HG02759 (cell line): ENCODE data around the gene SSPN.

Experiments used
- ATAC-seq: cut with Tn5 transposase; IDR thresholded peaks from one replicate; pipeline ENCODE4 v1.9.1; 2021; ENCODE audit warnings: mild to moderate bottlenecking, moderate library complexity; ENCODE audit not compliant: unreplicated experiment

The SSPN gene

DNA sequence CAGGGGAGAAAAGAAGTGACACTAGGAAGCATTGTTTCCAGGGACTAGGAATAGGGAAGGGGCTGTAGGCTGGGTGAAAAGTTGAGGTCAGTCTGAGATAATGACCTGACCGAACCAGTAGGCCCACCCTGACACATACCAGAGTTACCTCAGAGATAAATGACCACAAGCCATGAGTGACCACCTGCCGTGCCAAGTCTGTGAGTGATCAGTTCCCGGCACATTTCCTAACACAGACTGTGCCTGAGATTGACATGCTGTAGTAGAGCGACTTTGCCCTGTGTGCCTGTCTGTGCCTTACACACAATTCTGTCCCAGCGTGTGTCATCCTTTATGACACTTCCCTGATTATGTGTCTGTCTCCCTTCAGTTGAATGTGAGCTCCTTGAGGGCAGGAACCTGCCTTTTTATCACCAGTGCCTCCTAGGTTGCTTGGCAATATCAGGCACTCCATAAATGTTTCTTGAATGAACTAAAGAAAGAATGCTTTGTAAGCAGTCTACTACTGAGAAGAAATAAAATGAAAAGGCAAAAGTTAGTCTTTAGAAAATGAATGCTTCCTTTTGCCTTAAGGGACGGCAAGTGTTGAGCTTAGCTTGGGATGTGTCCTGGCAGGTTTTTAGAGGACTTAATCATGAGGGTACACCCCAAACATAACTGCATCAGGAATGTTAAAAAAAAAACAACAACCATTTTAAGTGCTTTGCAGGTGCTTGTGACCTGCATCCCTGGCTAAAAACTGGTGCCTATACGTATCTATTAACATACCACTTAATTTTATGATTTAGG, 9.6 kb upstream of the SSPN start:
- ATAC-seq, result no peak

DNA sequence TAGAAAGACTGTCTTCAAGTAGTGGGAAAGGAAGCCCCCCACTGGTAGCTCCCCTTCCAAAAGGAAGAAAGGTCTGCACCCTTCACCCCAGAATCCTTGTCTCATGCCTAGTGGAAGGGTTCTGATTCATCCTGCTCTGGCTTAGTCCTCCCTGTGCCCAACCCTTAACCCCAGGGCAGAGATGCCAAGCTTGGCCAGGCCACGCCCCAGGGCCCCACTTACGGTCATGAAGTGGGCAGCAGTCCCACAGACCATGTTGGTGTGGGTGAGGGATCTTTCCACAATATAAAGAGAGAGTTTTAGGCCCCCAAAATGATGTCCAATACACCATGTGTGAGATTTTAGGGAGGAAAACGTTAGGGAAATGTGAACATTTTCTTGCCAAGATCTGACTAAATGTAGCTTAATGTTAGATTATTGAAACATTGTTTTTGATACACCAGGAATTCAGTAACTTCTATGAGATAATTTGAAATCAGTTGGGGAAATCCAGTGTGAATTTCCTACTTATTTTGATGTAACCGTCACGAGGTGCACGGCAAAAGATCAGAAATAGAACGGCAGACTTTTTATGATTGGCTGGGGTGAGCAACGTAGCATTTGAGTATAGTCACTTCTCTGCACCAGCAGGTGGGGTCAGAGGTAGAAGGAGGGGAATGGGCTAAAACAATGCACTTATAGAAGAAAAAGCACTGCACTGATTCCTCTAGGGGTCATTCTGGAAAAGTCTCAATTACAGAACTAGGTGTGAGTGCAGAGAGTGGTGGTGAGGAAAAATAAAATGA, 8.2 kb upstream of the SSPN start:
- no peak for ATAC-seq

DNA sequence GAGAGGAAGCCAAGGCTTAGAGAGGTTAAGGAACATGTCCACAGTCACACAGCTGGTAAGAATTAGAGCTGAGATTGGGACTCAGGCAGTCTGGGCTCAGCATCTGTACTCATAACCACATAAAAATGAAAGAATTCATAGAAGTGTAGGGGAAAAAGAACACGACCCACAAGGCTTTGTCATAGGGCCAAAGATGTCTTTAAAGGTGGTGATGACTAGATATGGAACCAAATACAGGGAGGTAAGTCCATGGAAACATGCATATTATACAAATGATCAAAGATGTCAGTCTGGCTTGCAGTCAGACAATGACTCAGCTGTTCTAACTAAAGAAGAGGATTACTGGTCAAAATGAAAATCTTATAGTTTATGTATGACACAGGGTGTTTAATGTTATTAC, 7.2 kb upstream of the SSPN start:
- ATAC-seq, result no peak

DNA sequence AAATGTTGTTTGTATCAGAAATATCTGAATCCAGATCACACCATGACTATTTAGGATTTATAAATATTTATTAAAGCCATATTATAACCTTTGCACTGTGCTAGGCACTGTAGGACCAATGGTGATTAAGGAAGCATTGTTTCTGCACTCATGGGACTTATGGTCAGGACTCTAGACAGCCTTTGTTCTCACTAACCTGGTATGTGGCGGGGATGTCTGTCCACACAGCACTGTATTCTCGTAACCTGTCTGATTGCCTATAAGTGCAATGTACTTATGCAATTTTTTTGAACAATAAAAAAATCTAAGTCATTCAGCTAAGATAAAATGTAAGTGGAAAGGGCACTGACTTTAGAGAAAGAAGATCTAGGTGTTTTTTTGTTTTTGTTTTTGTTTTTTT, 6.7 kb upstream of the SSPN start:
- ATAC-seq, result no peak

DNA sequence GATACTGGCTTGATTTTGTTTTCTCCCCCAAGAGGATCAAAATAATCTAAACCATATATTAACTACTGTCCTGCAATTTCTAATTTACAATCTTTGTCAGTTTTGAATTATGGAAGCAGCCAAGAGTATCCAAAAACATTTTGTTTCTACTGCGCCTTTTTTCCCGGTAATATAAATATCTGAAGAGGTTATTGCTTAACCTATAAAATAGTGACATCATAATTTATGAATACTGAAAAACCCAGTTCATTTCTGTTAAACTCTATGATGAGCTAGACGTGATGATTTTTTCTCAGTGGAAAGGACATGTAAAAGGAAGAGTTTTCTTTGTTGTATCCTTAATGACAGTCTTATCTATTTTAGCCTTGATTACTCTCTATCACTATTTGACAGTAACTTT, 3.2 kb upstream of the SSPN start:
- no peak for ATAC-seq

DNA sequence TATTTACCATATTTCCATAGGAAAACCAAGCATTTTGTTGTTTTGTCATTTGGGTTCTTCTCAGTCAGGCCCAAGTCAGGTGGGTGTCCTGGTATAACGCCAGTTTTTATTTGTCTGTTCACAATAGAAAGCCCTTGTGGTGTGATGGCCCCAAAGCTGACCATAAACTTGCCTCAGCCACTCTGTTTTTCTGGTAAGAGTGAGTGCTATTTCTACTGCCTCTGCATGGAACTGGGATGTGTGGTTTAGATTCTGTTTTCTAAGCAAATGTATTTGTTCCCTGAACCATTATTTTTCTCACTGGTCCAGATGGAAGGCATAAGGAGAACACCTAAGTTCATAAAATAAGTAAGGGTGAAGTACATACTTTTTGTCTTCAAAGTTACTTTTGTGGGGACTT, 1.8 kb upstream of the SSPN start:
- ATAC-seq, result no peak

DNA sequence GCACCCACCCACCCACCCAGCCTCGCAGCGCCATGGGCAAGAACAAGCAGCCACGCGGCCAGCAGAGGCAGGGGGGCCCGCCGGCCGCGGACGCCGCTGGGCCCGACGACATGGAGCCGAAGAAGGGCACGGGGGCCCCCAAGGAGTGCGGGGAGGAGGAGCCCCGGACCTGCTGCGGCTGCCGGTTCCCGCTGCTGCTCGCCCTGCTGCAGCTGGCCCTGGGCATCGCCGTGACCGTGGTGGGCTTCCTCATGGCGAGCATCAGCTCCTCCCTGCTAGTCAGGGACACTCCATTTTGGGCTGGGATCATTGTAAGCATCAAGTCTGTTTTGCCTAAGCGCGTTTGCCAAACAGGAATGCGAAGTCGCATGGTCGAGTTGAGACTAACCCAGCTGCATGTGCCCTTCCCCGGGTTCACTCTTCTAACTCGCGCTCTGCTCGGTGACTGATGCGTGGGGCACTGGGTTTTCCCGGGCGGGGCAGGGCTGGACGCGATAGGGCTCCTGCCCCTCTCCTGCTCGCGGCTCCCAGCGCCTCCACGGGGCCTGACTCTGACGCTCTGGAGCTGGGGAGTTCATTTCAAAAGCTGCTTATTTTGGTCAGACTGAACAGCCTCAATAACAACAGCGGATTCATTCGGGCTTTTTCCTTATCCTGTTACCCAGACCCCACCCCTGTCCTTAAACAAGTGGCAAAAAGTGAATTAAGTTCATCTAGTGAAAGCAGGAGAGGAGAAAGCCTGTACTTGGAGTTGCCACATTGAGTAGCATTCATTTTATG, 458 bp downstream of the SSPN start:
- ATAC-seq, result peak; percentile 58

DNA sequence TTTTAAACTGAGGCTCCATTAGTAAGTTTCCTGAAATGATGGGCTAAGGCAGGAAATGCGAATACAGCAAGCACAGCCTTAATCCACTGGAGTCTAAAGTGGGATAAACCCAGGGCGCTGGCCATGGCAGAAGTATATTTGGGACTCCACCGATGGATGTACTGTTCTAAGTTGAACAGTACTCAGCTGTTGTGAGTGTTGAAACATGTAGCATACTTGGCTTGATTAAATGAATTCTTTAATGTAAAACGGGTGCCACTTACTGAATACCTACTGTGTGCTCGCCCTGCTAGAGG, 996 bp downstream of the SSPN start:
- ATAC-seq, result no peak

DNA sequence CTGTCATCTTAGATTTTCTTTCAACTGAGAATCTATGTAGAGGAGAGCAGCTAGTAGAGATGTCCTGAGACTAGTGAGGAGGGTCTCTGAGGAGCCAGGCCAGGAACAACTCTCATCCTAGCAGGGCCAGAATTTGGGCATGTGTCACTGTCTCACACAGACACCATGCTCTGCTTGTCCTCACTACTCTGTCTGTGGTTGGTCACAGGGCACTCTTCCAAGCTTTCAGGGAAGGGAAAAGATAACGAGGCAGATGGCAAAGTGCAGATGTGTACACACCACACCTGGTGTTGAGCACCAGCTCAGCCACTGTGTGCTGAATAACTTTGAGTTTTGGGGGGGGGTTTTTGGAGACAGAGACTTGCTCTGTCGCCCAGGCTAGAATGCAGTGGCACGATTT, 2.5 kb downstream of the SSPN start:
- ATAC-seq, result no peak

DNA sequence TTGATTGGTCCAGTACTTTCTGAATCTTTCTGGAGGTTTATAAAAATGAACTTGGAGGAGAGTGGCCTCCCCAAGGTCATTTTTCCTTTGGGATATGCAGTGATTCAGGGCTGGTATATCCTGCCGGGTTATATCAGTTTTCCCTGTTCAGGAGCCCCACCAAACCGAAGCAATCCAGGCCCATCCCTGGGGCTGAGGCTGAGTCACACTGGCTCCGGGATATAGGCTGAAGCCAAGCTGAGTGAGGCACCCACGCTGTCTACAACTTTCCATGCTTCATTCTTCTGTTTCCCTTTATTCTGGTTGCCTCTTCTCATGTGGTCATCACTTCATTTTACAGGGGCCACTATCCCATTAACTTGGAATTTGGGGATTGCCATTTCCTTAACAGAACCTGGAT, 3.4 kb downstream of the SSPN start:
- ATAC-seq, result no peak

DNA sequence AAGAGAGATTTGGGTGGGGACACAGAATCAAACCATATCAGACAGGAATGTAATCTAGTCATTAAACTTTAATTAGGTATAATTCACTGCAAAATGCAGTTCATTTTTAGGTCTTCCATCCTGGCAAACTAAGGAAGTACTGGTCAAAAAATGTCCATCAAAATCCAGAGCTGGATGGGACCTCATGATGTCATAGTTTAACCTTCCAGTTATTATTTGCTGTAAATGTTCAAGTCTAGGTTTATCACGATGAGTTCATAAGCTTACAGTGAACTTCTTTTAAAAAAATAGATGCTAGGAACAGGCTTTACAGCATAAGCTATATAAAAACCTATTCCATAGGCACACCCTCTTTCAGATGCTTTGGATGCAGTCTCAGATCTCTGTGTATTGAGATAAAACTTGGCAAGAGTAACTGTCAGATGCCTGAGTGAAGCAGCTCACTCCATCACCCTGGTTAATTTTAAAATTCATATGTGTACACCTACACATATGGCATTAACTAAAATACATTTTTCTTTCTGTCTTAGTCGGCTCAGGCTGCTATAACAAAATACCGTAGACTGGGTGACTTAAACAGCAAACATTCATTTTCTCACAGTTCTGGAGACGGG, 7.9 kb downstream of the SSPN start:
- ATAC-seq, result no peak

DNA sequence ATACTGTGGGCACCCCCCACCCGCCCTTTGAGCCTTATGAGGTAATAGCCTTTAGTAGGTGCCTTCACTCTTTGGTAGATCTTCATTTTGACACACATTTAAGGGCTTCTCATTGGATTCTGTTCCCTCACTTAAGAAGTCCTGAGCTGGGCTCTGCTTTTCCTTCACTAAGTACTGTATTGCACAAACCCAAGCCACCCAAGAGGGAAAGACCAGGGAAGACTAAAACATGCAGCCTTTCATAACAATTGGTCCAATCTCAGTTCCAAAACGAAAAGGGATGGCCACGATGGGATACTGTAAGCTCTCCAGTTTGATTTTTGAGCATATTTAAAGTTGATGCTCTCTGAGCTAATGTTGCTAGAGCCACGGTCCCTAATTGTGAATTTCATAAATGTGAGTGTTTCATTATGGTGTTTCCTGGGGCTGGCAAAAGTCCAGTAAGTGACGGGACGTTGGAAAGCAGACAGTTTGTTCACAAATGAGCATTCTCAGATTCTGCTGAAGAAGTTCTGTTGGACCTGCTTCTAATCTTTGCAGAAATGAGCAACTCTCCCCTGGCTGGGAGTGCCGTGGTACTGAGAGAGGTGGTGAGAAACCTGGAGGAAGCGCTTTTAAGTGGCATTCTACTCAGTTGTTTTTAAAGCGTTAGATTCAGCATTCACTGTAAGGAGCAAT, 9.4 kb downstream of the SSPN start:
- no peak for ATAC-seq

DNA sequence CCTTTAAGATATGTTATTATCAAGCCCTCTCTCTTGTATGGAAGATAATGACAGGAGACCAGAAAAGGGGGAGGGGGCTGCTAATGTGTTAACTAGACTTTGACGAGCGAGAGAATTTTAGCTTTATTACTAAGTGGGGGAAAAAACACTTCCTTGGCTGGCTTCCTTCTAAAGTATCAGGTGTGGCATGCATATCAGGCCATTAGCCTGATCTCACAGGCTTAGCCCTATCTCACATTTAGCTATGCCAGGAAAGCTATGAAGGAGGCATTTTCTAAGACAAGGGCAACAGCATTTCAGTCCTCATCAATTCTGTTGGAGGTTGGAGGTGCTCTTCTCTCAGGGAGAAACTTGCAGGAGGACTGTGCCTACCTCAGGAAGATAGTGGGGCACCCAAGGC, 9.9 kb downstream of the SSPN start:
- no peak for ATAC-seq

DNA sequence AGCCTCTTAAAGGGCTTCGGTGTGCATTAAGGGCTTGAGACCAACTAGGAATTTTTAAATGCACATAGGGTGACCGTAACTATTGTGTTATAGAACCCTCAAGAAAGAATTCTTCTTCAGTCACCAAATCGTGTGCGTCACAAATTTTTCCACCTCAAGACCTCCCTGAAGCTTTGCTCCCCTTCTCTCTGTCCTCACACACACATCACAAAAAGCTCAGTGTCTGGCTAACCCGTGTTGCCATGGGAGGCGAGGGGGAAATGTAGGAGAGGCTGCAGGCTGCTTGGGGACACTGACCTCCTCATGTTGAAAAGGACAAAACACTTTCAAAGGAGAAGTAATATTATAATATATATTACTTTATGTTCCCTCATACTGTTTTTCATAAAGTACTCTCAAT, 10.6 kb downstream of the SSPN start:
- ATAC-seq, result no peak

DNA sequence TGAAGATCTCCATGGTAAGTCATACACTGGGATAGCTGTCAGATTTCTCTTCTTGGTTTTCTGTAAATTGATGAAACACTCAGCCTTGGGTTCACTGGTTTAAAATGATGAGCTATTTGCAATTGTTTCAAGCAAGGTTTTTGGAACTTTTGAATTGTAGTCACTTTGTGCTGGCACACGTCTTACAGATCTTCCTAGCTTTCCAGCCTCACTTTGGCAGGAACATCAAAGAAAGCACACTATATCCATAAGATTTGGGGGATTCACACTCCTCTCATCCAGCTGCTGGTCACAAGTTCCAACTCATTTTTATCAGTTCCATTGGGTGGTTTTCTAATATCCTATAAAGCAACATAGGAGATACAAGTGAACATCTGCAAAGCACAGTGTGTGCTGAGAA, 16.0 kb downstream of the SSPN start:
- ATAC-seq, result no peak

DNA sequence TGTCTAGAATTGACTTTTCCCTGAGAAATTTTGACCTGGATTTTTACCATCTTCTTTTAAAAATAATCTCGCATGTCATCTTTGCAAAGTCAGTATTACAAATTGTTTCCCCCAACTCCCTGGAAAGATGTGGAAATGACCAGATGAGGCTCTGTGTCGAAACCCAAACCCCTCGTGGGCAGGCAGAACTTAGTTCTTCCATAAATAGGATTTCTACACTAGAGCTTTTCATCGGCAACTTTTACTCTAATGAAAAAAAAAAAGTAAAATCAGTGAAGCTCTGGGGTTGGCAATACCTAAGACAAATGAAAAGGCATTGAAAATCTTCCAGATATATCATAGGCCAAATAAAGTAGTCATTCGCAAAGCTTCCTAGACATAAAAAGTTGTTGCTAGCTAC, 17.0 kb downstream of the SSPN start:
- no peak for ATAC-seq

DNA sequence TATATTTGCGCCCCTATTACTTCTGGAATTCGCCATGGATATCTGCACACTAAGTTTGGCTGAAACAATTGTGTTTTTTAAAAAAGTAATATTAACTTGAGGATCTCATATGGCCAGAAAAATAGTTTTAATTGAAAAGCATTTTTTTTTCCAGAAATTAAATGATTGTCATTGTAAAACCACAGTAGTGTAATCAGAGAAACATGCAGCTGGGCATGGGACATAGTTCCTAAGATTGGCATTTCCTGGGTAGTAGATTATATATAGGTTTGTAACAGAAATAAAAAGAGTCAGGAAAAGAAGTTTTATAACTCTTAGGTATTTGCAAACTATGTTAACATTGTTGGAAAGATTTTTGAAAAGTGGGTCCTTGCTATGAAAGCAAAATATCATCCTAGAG, 17.6 kb downstream of the SSPN start:
- ATAC-seq, result no peak

DNA sequence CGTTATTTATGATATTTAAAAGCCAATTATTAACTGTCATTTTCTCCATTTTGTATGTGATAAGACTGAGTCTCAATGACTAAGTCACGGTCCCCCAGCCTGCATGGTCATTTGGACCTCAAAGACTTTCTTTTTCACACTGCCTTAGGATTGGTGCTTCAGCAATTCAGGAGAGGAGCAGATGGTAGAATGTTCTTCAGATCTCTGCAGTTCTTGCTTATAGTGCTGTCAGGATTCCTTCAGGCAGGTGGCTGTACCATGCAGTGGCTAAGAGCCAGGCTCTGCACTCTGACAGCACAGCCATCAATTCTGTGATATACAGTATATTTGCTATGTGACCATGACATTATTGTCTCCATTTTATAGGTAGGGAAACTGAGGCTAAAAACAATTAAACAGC, 18.7 kb downstream of the SSPN start:
- no peak for ATAC-seq

DNA sequence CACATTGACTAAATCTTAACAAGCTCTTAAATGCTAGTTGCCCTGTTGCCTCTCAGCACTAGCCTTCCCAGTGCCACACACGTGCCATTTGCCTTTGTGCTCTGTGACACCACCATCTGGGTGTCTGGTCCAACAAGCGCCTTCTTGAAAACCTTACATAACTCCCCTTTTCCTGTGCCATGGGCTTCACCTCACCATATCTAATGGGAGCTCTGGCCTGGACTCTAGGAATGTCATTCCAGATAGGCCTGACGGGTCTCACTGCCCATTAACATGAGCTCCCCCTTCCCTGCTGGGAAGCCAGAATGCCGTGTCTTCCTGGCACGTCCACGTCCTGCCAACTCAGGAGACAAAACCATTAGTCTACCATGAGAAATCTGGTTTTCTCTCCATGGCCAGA, 24.4 kb downstream of the SSPN start:
- no peak for ATAC-seq

DNA sequence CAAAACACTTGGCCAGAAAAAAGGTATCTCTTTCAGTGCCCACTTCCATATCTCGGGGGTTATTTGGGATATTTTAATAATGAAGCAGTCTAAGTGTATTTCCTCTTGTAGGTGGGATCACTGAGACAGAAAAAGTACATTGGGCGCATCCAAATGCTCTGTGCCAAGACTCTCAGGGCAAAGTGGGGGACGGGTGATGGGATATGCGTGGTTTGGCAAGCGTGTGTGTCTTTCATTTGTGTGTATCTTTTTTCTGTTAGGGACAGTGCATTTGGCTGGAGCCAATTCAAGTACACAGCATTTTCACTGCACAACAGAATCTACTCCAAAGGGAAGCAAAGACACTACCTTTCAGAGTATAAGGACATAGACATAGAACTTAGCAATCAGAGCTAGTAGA, 29.3 kb downstream of the SSPN start:
- no peak for ATAC-seq

DNA sequence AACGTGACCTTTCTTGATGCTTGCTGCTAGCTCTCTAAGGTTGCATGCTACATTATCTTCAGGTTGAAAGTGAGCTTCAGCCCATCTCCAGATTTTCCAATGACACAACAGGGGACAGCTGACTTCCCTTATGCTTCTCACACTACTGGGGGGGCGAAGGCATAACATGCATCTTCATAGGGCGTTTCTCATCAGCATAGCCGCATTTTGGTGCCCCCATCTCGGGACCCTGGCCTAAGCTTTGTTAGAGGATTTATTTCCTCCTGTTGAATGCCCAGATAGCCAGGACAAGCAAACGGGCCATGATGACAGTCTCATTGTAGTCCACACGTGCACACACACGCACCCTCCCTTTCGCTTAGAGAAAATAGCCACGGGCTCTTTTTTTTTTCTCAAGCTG, 30.7 kb downstream of the SSPN start:
- no peak for ATAC-seq
